Measurements from ENCODE around the gene ARFGAP3. TPM values are rescaled to one million over a fixed set of nuclear protein-coding genes. Genes with fewer than 3 reads are reported as not detected.
A peak's percentile ranks its signal among the peaks of the same experiment; 100 is the strongest.

Gene ARFGAP3
- total RNA-seq, 6 donors from 2014 or later, result 25.9 to 60.8 (median 41.9) TPM

DNA sequence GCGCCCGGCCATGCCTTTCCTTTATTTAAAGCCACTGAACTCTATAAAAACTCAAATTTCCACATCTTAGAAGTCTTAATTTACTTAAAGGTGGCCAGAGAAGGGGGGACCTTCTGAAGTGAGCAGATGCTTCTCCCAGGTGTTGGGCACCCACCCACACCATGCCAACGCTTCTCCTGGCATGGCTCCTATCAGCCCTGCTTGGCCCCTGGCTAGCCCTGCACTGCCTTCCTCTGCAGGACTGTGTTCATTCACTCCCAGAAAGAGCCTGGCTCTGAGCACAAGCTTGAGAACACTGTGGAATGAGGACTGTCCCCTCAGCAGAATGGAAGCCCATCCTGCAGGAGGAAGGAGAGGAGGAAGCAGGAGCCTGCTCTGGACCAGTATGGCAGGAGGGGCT, 34.6 kb upstream of the ARFGAP3 start:
- Histone ChIP-seq H3K4me3 (no peak overlapping the region), H3K36me3 (peaks cover 7 to 60% (median 32%) of the 10 kb centered on the region in 4 donors), H3K27me3 (no peaks in the 10 kb centered on the region), H3K27ac (peak overlapping the region; percentile 83 to 86 (median 84)), H3K4me1 (peaks cover 58 to 78% (median 65%) of the 10 kb centered on the region in 4 donors), H3K9me3 (no peaks in the 10 kb centered on the region)
- 93 to 97% methylated on average over 3 of the region's 3 CpGs for WGBS, 2 donors
- ATAC-seq (ENCODE audit: low FRiP score in 2 of 2) (no peak), DNase-seq (no peak)
- no peak for TF ChIP-seq EP300 (IDR thresholded peaks at IDR 0.05)
- TF ChIP-seq POLR2A (IDR thresholded peaks at IDR 0.05), result no peak
- no peak for TF ChIP-seq POLR2AphosphoS5 (IDR thresholded peaks at IDR 0.05)
- TF ChIP-seq, protein P1, sequence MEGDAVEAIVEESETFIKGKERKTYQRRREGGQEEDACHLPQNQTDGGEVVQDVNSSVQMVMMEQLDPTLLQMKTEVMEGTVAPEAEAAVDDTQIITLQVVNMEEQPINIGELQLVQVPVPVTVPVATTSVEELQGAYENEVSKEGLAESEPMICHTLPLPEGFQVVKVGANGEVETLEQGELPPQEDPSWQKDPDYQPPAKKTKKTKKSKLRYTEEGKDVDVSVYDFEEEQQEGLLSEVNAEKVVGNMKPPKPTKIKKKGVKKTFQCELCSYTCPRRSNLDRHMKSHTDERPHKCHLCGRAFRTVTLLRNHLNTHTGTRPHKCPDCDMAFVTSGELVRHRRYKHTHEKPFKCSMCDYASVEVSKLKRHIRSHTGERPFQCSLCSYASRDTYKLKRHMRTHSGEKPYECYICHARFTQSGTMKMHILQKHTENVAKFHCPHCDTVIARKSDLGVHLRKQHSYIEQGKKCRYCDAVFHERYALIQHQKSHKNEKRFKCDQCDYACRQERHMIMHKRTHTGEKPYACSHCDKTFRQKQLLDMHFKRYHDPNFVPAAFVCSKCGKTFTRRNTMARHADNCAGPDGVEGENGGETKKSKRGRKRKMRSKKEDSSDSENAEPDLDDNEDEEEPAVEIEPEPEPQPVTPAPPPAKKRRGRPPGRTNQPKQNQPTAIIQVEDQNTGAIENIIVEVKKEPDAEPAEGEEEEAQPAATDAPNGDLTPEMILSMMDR (IDR thresholded peaks at IDR 0.05), result no peak

DNA sequence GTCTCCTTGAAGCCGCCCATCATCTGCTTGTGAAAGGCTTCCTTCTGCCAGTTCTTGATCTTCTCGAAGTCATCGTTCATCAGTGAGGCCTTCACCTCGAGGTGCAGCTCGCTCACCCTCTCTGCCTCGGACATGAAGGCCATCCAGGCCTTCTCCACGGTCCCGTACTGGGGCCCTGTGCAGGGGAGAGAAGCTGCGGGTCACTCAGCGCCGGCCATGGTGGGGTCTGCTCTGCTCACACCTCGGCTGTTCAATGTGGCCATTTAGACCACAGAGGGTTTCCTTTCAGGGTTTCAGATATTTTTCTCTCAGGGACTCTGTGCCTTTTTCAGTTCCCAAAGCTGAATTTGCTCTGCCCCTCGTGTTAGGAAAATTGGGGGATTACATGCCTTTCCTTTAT, 33.9 kb upstream of the ARFGAP3 start:
- ATAC-seq (ENCODE audit: low FRiP score in 2 of 2), result no peak
- WGBS, 2 donors, result 92 to 93% methylated on average over 13 of the region's 13 CpGs
- H3K4me1 ChIP-seq, result peaks cover 54 to 76% (median 62%) of the 10 kb centered on the region in 4 donors

DNA sequence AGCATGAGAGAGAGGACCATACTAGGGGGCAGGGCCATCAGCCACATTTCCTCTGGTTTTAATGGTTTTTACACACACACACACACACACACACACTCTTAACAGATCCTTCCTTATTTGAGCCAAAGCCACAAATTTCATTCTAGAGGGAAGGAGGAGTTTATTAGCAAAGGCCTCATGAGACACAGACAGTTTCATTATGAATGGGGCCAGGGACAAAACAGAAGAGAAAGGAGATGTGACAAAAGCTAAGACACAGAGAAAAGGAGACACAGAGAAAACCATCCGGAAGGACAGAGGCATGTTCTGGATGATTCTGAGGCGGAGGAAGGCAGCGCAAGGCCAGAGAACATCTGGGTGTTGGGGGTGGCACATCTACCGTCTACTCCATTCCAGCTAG, 32.2 kb upstream of the ARFGAP3 start:
- H3K27ac ChIP-seq, result peak overlapping the region; percentile 38 to 84 (median 60)
- peak in 1 of 2 donors; percentile 60 for ATAC-seq (ENCODE audit: low FRiP score in 2 of 2)

More for the DNA sequence above, 33.9 kb upstream of the ARFGAP3 start:
- H3K4me3 ChIP-seq, result no peak overlapping the region
- no peak for DNase-seq
- no peaks in the 10 kb centered on the region for H3K27me3 ChIP-seq
- no peak for TF ChIP-seq POLR2A (IDR thresholded peaks at IDR 0.05)
- peak overlapping the region in 2 of 4 donors; percentile 83 to 84 for H3K27ac ChIP-seq
- no peaks in the 10 kb centered on the region for H3K9me3 ChIP-seq
- peaks cover 7 to 67% (median 33%) of the 10 kb centered on the region in 4 donors for H3K36me3 ChIP-seq

DNA sequence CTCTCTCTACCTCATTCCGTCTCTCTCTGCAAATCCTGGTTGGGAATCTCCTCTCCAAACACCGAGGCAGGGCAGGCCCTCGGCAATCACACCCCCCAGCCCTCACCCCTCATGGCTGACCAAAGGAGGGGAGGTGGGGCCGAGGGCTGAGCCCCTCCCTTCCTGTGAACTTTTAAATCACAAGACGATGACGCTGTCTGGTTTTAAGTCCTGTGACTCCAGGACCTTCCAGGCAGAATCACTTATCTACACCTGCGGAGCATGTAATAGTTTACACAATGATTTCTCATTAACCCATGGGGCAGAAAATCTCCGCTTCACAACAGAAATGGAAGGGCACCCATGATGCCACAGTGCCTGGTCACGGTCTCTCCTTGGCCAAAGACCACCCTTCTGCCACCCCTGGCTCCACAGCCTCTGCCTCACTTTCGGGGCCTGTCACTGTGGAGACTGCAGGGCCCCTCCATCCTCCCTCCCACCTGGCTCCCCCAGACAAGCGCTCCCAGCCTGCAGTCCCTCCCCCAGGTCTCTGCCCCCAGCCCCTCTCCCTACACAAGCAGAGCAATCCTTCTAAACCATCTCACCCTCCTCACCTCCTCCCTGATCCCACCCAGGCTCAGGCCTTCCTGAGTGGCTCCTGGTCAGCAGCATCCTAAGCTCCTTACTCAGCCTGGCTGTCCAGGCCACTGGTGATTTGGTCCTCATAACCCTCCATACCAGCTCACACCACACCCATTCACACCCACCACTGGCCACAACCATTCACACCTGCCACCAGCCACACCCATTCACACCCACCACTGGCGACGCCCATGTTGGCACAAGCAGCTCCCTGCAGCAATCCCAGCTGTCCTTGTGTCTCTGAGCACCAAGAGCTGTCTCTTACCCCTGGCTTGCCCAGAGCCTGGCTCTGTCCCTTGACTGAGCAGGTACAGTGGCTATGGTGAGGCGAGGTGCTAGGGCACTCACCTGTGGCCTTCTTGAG, 30.7 kb upstream of the ARFGAP3 start:
- peaks cover 16 to 93% (median 61%) of the 10 kb centered on the region in 4 donors for H3K36me3 ChIP-seq
- no peaks in the 10 kb centered on the region for H3K9me3 ChIP-seq
- ATAC-seq (ENCODE audit: low FRiP score in 2 of 2) (peak; percentile 13 to 81), DNase-seq (peak in 1 of 2 donors; percentile 69)
- H3K27ac ChIP-seq, result peak overlapping the region; percentile 50 to 67 (median 64)
- 68 to 78% methylated on average over 13 to 14 of the region's 14 CpGs for WGBS, 2 donors
- H3K27me3 ChIP-seq, result no peaks in the 10 kb centered on the region
- TF ChIP-seq POLR2A (IDR thresholded peaks at IDR 0.05) (no peak), POLR2AphosphoS5 (IDR thresholded peaks at IDR 0.05) (peak in 1 of 2 donors; percentile 25), EP300 (IDR thresholded peaks at IDR 0.05) (peak in 2 of 4 donors; percentile 78 to 93)
- TF ChIP-seq, protein P1 (IDR thresholded peaks at IDR 0.05), result no peak
- H3K4me3 ChIP-seq, result no peak overlapping the region
- peaks cover 25 to 46% (median 35%) of the 10 kb centered on the region in 4 donors for H3K4me1 ChIP-seq

More for the DNA sequence above, 32.2 kb upstream of the ARFGAP3 start:
- H3K4me1 ChIP-seq, result peaks cover 39 to 59% (median 49%) of the 10 kb centered on the region in 4 donors
- no peaks in the 10 kb centered on the region for H3K27me3 ChIP-seq
- no peaks in the 10 kb centered on the region for H3K9me3 ChIP-seq
- no peak for TF ChIP-seq POLR2A (IDR thresholded peaks at IDR 0.05)
- TF ChIP-seq, protein P1 (IDR thresholded peaks at IDR 0.05), result no peak
- no peak for TF ChIP-seq EP300 (IDR thresholded peaks at IDR 0.05)
- no peak for TF ChIP-seq POLR2AphosphoS5 (IDR thresholded peaks at IDR 0.05)
- peaks cover 8 to 84% (median 47%) of the 10 kb centered on the region in 4 donors for H3K36me3 ChIP-seq
- 68 to 84% methylated on average over 4 of the region's 4 CpGs for WGBS, 2 donors
- no peak for DNase-seq
- H3K4me3 ChIP-seq, result no peak overlapping the region

DNA sequence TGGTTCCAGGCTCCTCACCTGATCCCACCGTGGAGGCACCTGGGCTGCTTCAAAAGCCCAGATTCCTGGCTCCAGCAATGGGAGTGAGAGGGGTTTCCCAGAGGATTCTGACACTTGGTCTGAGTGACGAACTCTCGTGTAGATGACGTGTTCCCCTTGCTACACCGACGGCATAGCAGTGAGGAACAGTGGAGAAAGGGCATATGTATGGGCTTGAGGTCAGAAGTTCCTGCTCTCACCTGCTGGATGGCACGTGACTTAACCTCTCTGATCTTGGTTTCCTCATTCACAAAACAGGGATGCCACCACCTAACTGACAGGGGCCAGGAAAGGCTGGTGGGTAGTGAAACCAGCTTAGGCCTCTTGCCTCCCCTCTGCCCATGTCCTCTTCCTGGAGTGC, 30.0 kb upstream of the ARFGAP3 start:
- no peak overlapping the region for H3K4me3 ChIP-seq
- H3K27me3 ChIP-seq, result no peaks in the 10 kb centered on the region
- H3K9me3 ChIP-seq, result no peaks in the 10 kb centered on the region
- H3K27ac ChIP-seq, result peak overlapping the region; percentile 50 to 67 (median 64)
- peaks cover 21 to 93% (median 67%) of the 10 kb centered on the region in 4 donors for H3K36me3 ChIP-seq
- H3K4me1 ChIP-seq, result peaks cover 18 to 39% (median 28%) of the 10 kb centered on the region in 4 donors
- TF ChIP-seq, protein P1 (IDR thresholded peaks at IDR 0.05), result no peak
- TF ChIP-seq POLR2AphosphoS5 (IDR thresholded peaks at IDR 0.05) (no peak), EP300 (IDR thresholded peaks at IDR 0.05) (no peak)
- DNase-seq (no peak), ATAC-seq (ENCODE audit: low FRiP score in 2 of 2) (peak in 1 of 2 donors; percentile 6)
- 76 to 89% methylated on average over 4 to 7 of the region's 7 CpGs for WGBS, 2 donors

Data from upper lobe of left lung (tissue), 6 donors.